ENCODE data around the gene NATD1. TPM values are rescaled to one million over a fixed set of nuclear protein-coding genes. Genes with fewer than 3 reads are reported as not detected.

The NATD1 gene
- total and polyA plus RNA-seq, 4 donors: 1.4 to 24.5 (median 2.9) TPM

GRCh38 chr17:21214777-21215541 lies 38.3 kb downstream of the NATD1 start:
- no peaks in the 10 kb centered on the region for H3K9me3 ChIP-seq (ENCODE audit: control insufficient read depth in 4 of 4, low read length in 3 of 4)
- DNase-seq (ENCODE audit: low spot score): no peak
- no peak for TF ChIP-seq NR2F2 (IDR thresholded peaks at IDR 0.05)
- TF ChIP-seq REST (IDR thresholded peaks at IDR 0.05): no peak
- no peak for TF ChIP-seq RXRA (IDR thresholded peaks at IDR 0.05)
- TF ChIP-seq ATF3 (IDR thresholded peaks at IDR 0.05): no peak
- no peak for TF ChIP-seq MAX (IDR thresholded peaks at IDR 0.05)
- TF ChIP-seq RAD21 (IDR thresholded peaks at IDR 0.05): no peak
- TF ChIP-seq FOXA2 (IDR thresholded peaks at IDR 0.05): no peak
- no peak for TF ChIP-seq CTCF (IDR thresholded peaks at IDR 0.05; ENCODE audit: low read depth, low read length, missing input control)
- TF ChIP-seq JUND (IDR thresholded peaks at IDR 0.05): no peak
- TF ChIP-seq HNF4G (IDR thresholded peaks at IDR 0.05): no peak
- TF ChIP-seq HNF4A (conservative IDR thresholded peaks at IDR 0.05): no peak
- no peak for TF ChIP-seq SP1 (IDR thresholded peaks at IDR 0.05)
- TF ChIP-seq FOXA1 (IDR thresholded peaks at IDR 0.05): no peak
- no peak for TF ChIP-seq EGR1 (IDR thresholded peaks at IDR 0.05; ENCODE audit: low read depth in 2 of 2)
- H3K4me1 ChIP-seq (ENCODE audit: control insufficient read depth in 4 of 4, insufficient read depth in 4 of 4, low read length in 3 of 4): peaks cover 9 to 39% (median 27%) of the 10 kb centered on the region in 4 donors
- H3K9ac ChIP-seq (ENCODE audit: low read depth in 1 of 2, low read length in 2 of 2): peak overlapping the region; percentile 62 to 90
- WGBS: 27% methylated on average over 23 of the region's 23 CpGs
- H3K4me3 ChIP-seq (ENCODE audit: low read depth in 1 of 3, low read length in 3 of 3): peak overlapping the region; percentile 81 to 93 (median 83)
- H3K27ac ChIP-seq (ENCODE audit: low read depth in 1 of 2, low read length in 2 of 2): peak overlapping the region; percentile 80 to 89
- peaks cover 0 to 5% (median 1%) of the 10 kb centered on the region in 4 donors for H3K36me3 ChIP-seq (ENCODE audit: control insufficient read depth in 4 of 4, insufficient read depth in 3 of 4, low read depth in 1 of 4, low read length in 3 of 4)
- no peaks in the 10 kb centered on the region for H3K27me3 ChIP-seq (ENCODE audit: control insufficient read depth in 4 of 4, insufficient read depth in 4 of 4, low read length in 3 of 4)

- WGBS: under 1% methylated on average over 76 of the region's 76 CpGs
- Histone ChIP-seq H3K27ac (ENCODE audit: low read depth in 1 of 2, low read length in 2 of 2) (peak within 1 kb of the TSS; percentile 80 to 89), H3K36me3 (ENCODE audit: control insufficient read depth in 4 of 4, insufficient read depth in 3 of 4, low read depth in 1 of 4, low read length in 3 of 4) (peaks cover 0 to 7% (median 3%) of the 10 kb centered on the region in 4 donors), H3K27me3 (ENCODE audit: control insufficient read depth in 4 of 4, insufficient read depth in 4 of 4, low read length in 3 of 4) (no peaks in the 10 kb centered on the region), H3K4me1 (ENCODE audit: control insufficient read depth in 4 of 4, insufficient read depth in 4 of 4, low read length in 3 of 4) (peaks cover 9 to 41% (median 27%) of the 10 kb centered on the region in 4 donors), H3K9ac (ENCODE audit: low read depth in 1 of 2, low read length in 2 of 2) (peak within 1 kb of the TSS; percentile 77 to 94), H3K9me3 (ENCODE audit: control insufficient read depth in 4 of 4, low read length in 3 of 4) (no peaks in the 10 kb centered on the region), H3K4me3 (ENCODE audit: low read depth in 1 of 3, low read length in 3 of 3) (peak within 1 kb of the TSS; percentile 81 to 93 (median 83))
- DNase-seq (ENCODE audit: low spot score): peak; percentile 95
- no peak for TF ChIP-seq MAX (IDR thresholded peaks at IDR 0.05)
- peak in 1 of 2 donors; percentile 25 for TF ChIP-seq RAD21 (IDR thresholded peaks at IDR 0.05)
- TF ChIP-seq JUND (IDR thresholded peaks at IDR 0.05): peak in 1 of 2 donors; percentile 50
- peak in 1 of 2 donors; percentile 42 for TF ChIP-seq HNF4A (conservative IDR thresholded peaks at IDR 0.05)
- TF ChIP-seq YY1 (IDR thresholded peaks at IDR 0.05): peak; percentile 99
- no peak for TF ChIP-seq RXRA (IDR thresholded peaks at IDR 0.05)
- no peak for TF ChIP-seq ZBTB33 (IDR thresholded peaks at IDR 0.05)
- TF ChIP-seq ATF3 (IDR thresholded peaks at IDR 0.05): no peak
- no peak for TF ChIP-seq REST (IDR thresholded peaks at IDR 0.05)
Observed at GRCh38 chr17:21214015-21214776, 39.0 kb downstream of the NATD1 start, which contains the start of gene TMEM11. Gene TMEM11, minus strand, starts transcription at chr17:21214161. Its CDS starts 9 bp downstream, at chr17:21214152.

Measured in liver (tissue), 9 donors.